Mesenchymal stem cell (in vitro differentiated cells and primary cell): Measurements from ENCODE around the gene COL13A1.
A peak's percentile ranks its signal among the peaks of the same experiment; 100 is the strongest.

ENCODE experiments used
- DNase-seq: peaks from one replicate; pipeline ENCODE4 v3.0.0-alpha.2; 2013
- H2AFZ ChIP-seq: one replicate; pipeline ENCODE4 v1.6.1; 2013; ENCODE audit warnings: low read depth, mild to moderate bottlenecking, control low read depth, inconsistent platforms, low read length, moderate library complexity
- H2AK5ac ChIP-seq: 2 replicates; pipeline ENCODE4 v1.6.1; 2013; ENCODE audit warnings: low read length, moderate library complexity, mild to moderate bottlenecking, inconsistent platforms; ENCODE audit not compliant: severe bottlenecking
- H2BK120ac ChIP-seq: one replicate; pipeline ENCODE4 v1.6.1; 2013; ENCODE audit warnings: low read depth, mild to moderate bottlenecking, inconsistent platforms, low read length, moderate library complexity
- H2BK12ac ChIP-seq, 2 experiments: one replicate each; pipeline ENCODE4 v1.6.1; 2013; ENCODE audit warnings: inconsistent platforms in 2 of 2, low read length in 2 of 2, mild to moderate bottlenecking in 2 of 2, moderate library complexity in 2 of 2, control low read depth in 1 of 2
- H2BK15ac ChIP-seq: one replicate; pipeline ENCODE4 v1.6.1; 2013; ENCODE audit warnings: mild to moderate bottlenecking, low read depth, inconsistent platforms; ENCODE audit not compliant: poor library complexity, severe bottlenecking
- H2BK5ac ChIP-seq: 2 replicates; pipeline ENCODE4 v1.6.1; 2013; ENCODE audit warnings: low read depth, mild to moderate bottlenecking, low read length, control low read depth, inconsistent platforms; ENCODE audit not compliant: poor library complexity, severe bottlenecking
- H3K14ac ChIP-seq, 2 experiments: one replicate each; pipeline ENCODE4 v1.6.1; 2013; ENCODE audit warnings: inconsistent platforms in 2 of 2, low read length in 2 of 2, control low read depth in 1 of 2, mild to moderate bottlenecking in 1 of 2, moderate library complexity in 1 of 2
- H3K18ac ChIP-seq, 2 experiments: one replicate each; pipeline ENCODE4 v1.6.1; 2013; ENCODE audit warnings: inconsistent platforms in 2 of 2, low read length in 2 of 2, control low read depth in 1 of 2, low read depth in 1 of 2, mild to moderate bottlenecking in 1 of 2
- H3K23ac ChIP-seq, 2 experiments: one replicate each; pipeline ENCODE4 v1.6.1; 2013; ENCODE audit warnings: inconsistent platforms in 2 of 2, low read length in 2 of 2, mild to moderate bottlenecking in 2 of 2, moderate library complexity in 2 of 2, control low read depth in 1 of 2
- H3K27ac ChIP-seq: 2 replicates; pipeline ENCODE4 v1.5.1; 2013; ENCODE audit warnings: mild to moderate bottlenecking, moderate library complexity, low read length, control low read depth, inconsistent platforms; ENCODE audit not compliant: poor library complexity, severe bottlenecking
- H3K27me3 ChIP-seq, 2 experiments: 2 replicates each; pipeline versions ENCODE4 v1.6.1 to v1.7.0; 2013; ENCODE audit warnings: low read length in 2 of 2, mild to moderate bottlenecking in 2 of 2, moderate library complexity in 2 of 2, control low read depth in 1 of 2, inconsistent platforms in 1 of 2; ENCODE audit not compliant: control insufficient read depth in 1 of 2, insufficient read depth in 1 of 2
- H3K36me3 ChIP-seq, 2 experiments: 2 replicates each; pipeline versions ENCODE4 v1.6.1 to v1.7.0; 2013; ENCODE audit warnings: low read length in 2 of 2, control low read depth in 1 of 2, inconsistent platforms in 1 of 2, low read depth in 1 of 2, mild to moderate bottlenecking in 1 of 2; ENCODE audit not compliant: insufficient read depth in 2 of 2, control insufficient read depth in 1 of 2
- H3K4ac ChIP-seq, 2 experiments: one replicate each; pipeline ENCODE4 v1.6.1; 2013; ENCODE audit warnings: inconsistent platforms in 2 of 2, low read length in 2 of 2, mild to moderate bottlenecking in 2 of 2, moderate library complexity in 2 of 2, control low read depth in 1 of 2, low read depth in 1 of 2
- H3K4me1 ChIP-seq: 2 replicates; pipeline ENCODE4 v1.6.1; 2013; ENCODE audit warnings: low read depth, low read length, control low read depth; ENCODE audit not compliant: control insufficient read depth, insufficient read depth
- H3K4me2 ChIP-seq: 2 replicates; pipeline ENCODE4 v1.6.1; 2013; ENCODE audit warnings: low read length, mild to moderate bottlenecking, inconsistent platforms; ENCODE audit not compliant: poor library complexity, severe bottlenecking
- H3K4me3 ChIP-seq, 2 experiments: 2 replicates each; pipeline versions ENCODE4 v1.5.1 to v1.7.0; 2013; ENCODE audit warnings: low read length in 2 of 2, mild to moderate bottlenecking in 2 of 2, control low read depth in 1 of 2, low read depth in 1 of 2; ENCODE audit not compliant: insufficient read depth in 1 of 2
- H3K79me1 ChIP-seq: replicated peaks from 2 replicates; pipeline ENCODE4 v1.6.1; 2013; ENCODE audit warnings: mild to moderate bottlenecking, control low read depth, low read length, inconsistent platforms; ENCODE audit not compliant: poor library complexity, severe bottlenecking
- H3K9ac ChIP-seq: 2 replicates; pipeline ENCODE4 v1.7.0; 2013; ENCODE audit warnings: mild to moderate bottlenecking, low read length, moderate library complexity
- H3K9me3 ChIP-seq: 2 replicates; pipeline ENCODE4 v1.7.0; 2013; ENCODE audit warnings: mild to moderate bottlenecking, low read length; ENCODE audit not compliant: control insufficient read depth
- H4K8ac ChIP-seq: one replicate; pipeline ENCODE4 v1.6.1; 2013; ENCODE audit warnings: inconsistent platforms, mild to moderate bottlenecking, low read length, moderate library complexity
- H4K91ac ChIP-seq: one replicate; pipeline ENCODE4 v1.6.1; 2013; ENCODE audit warnings: mild to moderate bottlenecking, low read length, inconsistent platforms
- WGBS: methylation state at CpG from one replicate; pipeline ENCODE4 v1.1.7; 2013; ENCODE audit warnings: mixed read lengths; 5-methylcytosine and 5-hydroxymethylcytosine counted together

Gene COL13A1

GRCh38 chr10:69769395-69769992, 32.2 kb upstream of the COL13A1 start:
- peak overlapping the region; percentile 75 for H2BK5ac ChIP-seq
- H4K8ac ChIP-seq = peak overlapping the region; percentile 80
- no peak overlapping the region for H3K4me3 ChIP-seq
- no peaks in the 10 kb centered on the region for H3K36me3 ChIP-seq
- peak overlapping the region; percentile 53 for H2BK15ac ChIP-seq
- H3K27me3 ChIP-seq = peaks cover 0 to 67% of the 10 kb centered on the region in 2 experiments
- no peaks in the 10 kb centered on the region for H3K79me1 ChIP-seq
- no peak overlapping the region for H3K23ac ChIP-seq
- H3K9me3 ChIP-seq = peaks cover 6% of the 10 kb centered on the region
- DNase-seq = peak; percentile 82
- WGBS = 36% methylated on average over 9 of the region's 10 CpGs
- H3K4ac ChIP-seq = no peak overlapping the region
- peak overlapping the region; percentile 61 for H4K91ac ChIP-seq
- H2AFZ ChIP-seq = peak overlapping the region; percentile 33
- peak overlapping the region; percentile 3 to 72 for H3K18ac ChIP-seq
- peaks cover 36% of the 10 kb centered on the region for H3K4me1 ChIP-seq
- no peak overlapping the region for H2BK120ac ChIP-seq
- peak overlapping the region; percentile 56 for H3K4me2 ChIP-seq
- H3K14ac ChIP-seq = no peak overlapping the region
- peak overlapping the region; percentile 36 for H3K9ac ChIP-seq
- peak overlapping the region in 1 of 2 experiments; percentile 49 for H2BK12ac ChIP-seq
- no peak overlapping the region for H2AK5ac ChIP-seq
- peak overlapping the region; percentile 89 for H3K27ac ChIP-seq

GRCh38 chr10:69772933-69773704, 28.6 kb upstream of the COL13A1 start:
- WGBS = 87% methylated on average over 6 of the region's 8 CpGs
- DNase-seq = no peak
- H3K79me1 ChIP-seq = no peaks in the 10 kb centered on the region
- H3K4me3 ChIP-seq = no peak overlapping the region
- H3K36me3 ChIP-seq = no peaks in the 10 kb centered on the region
- H2AFZ ChIP-seq = no peak overlapping the region
- peak overlapping the region; percentile 8 for H2AK5ac ChIP-seq
- no peak overlapping the region for H2BK15ac ChIP-seq
- H3K4me1 ChIP-seq = peaks cover 24% of the 10 kb centered on the region
- H3K9ac ChIP-seq = no peak overlapping the region
- no peak overlapping the region for H2BK120ac ChIP-seq
- H3K23ac ChIP-seq = no peak overlapping the region
- H3K27ac ChIP-seq = no peak overlapping the region
- H3K4ac ChIP-seq = no peak overlapping the region
- no peak overlapping the region for H2BK5ac ChIP-seq
- H2BK12ac ChIP-seq = no peak overlapping the region
- no peak overlapping the region for H4K8ac ChIP-seq
- no peak overlapping the region for H3K4me2 ChIP-seq
- H3K27me3 ChIP-seq = peaks cover 0 to 64% of the 10 kb centered on the region in 2 experiments
- H4K91ac ChIP-seq = no peak overlapping the region
- H3K14ac ChIP-seq = no peak overlapping the region
- no peak overlapping the region for H3K18ac ChIP-seq
- H3K9me3 ChIP-seq = peaks cover 6% of the 10 kb centered on the region

- Histone ChIP-seq H3K27me3 (peaks cover 0 to 77% of the 10 kb centered on the region in 2 experiments), H3K4me1 (peaks cover 16% of the 10 kb centered on the region), H3K4ac (no peak overlapping the region), H3K9me3 (peaks cover 6% of the 10 kb centered on the region), H3K4me2 (no peak overlapping the region), H3K79me1 (no peaks in the 10 kb centered on the region), H3K36me3 (no peaks in the 10 kb centered on the region), H3K4me3 (no peak overlapping the region), H2AK5ac (no peak overlapping the region), H2BK120ac (no peak overlapping the region), H3K18ac (no peak overlapping the region), H4K91ac (no peak overlapping the region), H2AFZ (no peak overlapping the region), H3K23ac (no peak overlapping the region), H3K9ac (no peak overlapping the region), H2BK12ac (no peak overlapping the region), H3K27ac (no peak overlapping the region), H2BK15ac (no peak overlapping the region), H3K14ac (no peak overlapping the region), H4K8ac (no peak overlapping the region), H2BK5ac (no peak overlapping the region)
- DNase-seq = no peak
- WGBS = 100% methylated on average over 1 of the region's 2 CpGs
These were observed 27.1 kb upstream of the COL13A1 start for GRCh38 chr10:69774596-69774995.

DNA sequence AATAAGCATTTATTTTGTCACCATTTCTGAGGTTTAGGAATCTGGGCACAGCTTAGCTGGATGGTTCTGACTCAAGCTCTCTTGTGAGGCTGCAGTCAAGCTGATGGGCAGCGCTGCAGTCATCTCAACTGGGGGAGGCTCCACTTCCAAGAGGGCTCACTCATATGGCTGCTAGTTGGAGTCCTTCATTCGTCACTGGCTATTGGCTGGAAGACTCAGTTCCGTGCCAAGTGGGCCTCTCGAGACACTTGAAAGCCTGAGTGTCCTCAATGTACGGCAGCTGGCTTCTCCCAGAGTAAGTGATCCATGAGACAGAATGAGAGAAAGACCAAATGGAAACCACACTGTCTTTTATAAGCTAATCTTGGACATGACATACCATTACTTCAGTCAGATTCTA, 21.6 kb upstream of the COL13A1 start:
- H3K27ac ChIP-seq = no peak overlapping the region
- peaks cover 26 to 81% of the 10 kb centered on the region in 2 experiments for H3K27me3 ChIP-seq
- H3K9me3 ChIP-seq = peaks cover 9% of the 10 kb centered on the region
- no peak for DNase-seq
- H2BK15ac ChIP-seq = no peak overlapping the region
- no peak overlapping the region for H4K8ac ChIP-seq
- H3K23ac ChIP-seq = no peak overlapping the region
- no peak overlapping the region for H2AK5ac ChIP-seq
- H3K18ac ChIP-seq = no peak overlapping the region
- H3K4me1 ChIP-seq = no peaks in the 10 kb centered on the region
- no peak overlapping the region for H2BK120ac ChIP-seq
- no peak overlapping the region for H2BK12ac ChIP-seq
- H3K4ac ChIP-seq = no peak overlapping the region
- no peak overlapping the region for H2BK5ac ChIP-seq
- H3K36me3 ChIP-seq = no peaks in the 10 kb centered on the region
- H3K14ac ChIP-seq = no peak overlapping the region
- H3K9ac ChIP-seq = no peak overlapping the region
- H4K91ac ChIP-seq = no peak overlapping the region
- H3K4me2 ChIP-seq = no peak overlapping the region
- H2AFZ ChIP-seq = no peak overlapping the region
- H3K4me3 ChIP-seq = no peak overlapping the region
- WGBS = 73% methylated on average over 5 of the region's 5 CpGs
- no peaks in the 10 kb centered on the region for H3K79me1 ChIP-seq
